ENCODE data around the gene ZC3H13.

The ZC3H13 gene

GRCh38 chr13:46052319-46053161 lies at the start of gene ZC3H13:
ZC3H13 (minus strand) TSS chr13:46052746; CDS start chr13:46045507, 7,239 bp downstream.
- DNase-seq, result peak; percentile 95

GRCh38 chr13:46102255-46102605 lies 49.7 kb upstream of the ZC3H13 start:
- DNase-seq, result no peak

- DNase-seq, result no peak
Observed at GRCh38 chr13:46101484-46102254, 49.1 kb upstream of the ZC3H13 start.

GRCh38 chr13:46101002-46101401 lies 48.5 kb upstream of the ZC3H13 start:
- no peak for DNase-seq

- no peak for DNase-seq
Observed at GRCh38 chr13:46100191-46100815, 47.8 kb upstream of the ZC3H13 start.

GRCh38 chr13:46097663-46098062 lies 45.1 kb upstream of the ZC3H13 start:
- DNase-seq, result no peak

GRCh38 chr13:46097015-46097414 lies 44.5 kb upstream of the ZC3H13 start:
- DNase-seq, result no peak

GRCh38 chr13:46094478-46094877 lies 41.9 kb upstream of the ZC3H13 start:
- DNase-seq, result no peak

- DNase-seq, result no peak
Observed at GRCh38 chr13:46088821-46089562, 36.4 kb upstream of the ZC3H13 start.

- no peak for DNase-seq
Observed at GRCh38 chr13:46087481-46087880, 34.9 kb upstream of the ZC3H13 start.

GRCh38 chr13:46086985-46087384 lies 34.4 kb upstream of the ZC3H13 start:
- no peak for DNase-seq

- DNase-seq, result no peak
Observed at GRCh38 chr13:46086421-46086922, 33.9 kb upstream of the ZC3H13 start.

GRCh38 chr13:46085737-46086136 lies 33.2 kb upstream of the ZC3H13 start:
- no peak for DNase-seq

GRCh38 chr13:46082324-46082723 lies 29.8 kb upstream of the ZC3H13 start:
- DNase-seq, result no peak

GRCh38 chr13:46079770-46080169 lies 27.2 kb upstream of the ZC3H13 start:
- DNase-seq, result no peak

GRCh38 chr13:46077265-46077664 lies 24.7 kb upstream of the ZC3H13 start:
- no peak for DNase-seq

- no peak for DNase-seq
Observed at GRCh38 chr13:46076827-46077226, 24.3 kb upstream of the ZC3H13 start.

GRCh38 chr13:46075811-46076210 lies 23.3 kb upstream of the ZC3H13 start:
- no peak for DNase-seq

GRCh38 chr13:46071590-46072249 lies 19.2 kb upstream of the ZC3H13 start:
- DNase-seq, result no peak

- DNase-seq, result no peak
Observed at GRCh38 chr13:46063292-46063691, 10.7 kb upstream of the ZC3H13 start.

GRCh38 chr13:46062185-46062584 lies 9.6 kb upstream of the ZC3H13 start:
- DNase-seq, result no peak

- DNase-seq, result no peak
Observed at GRCh38 chr13:46059405-46059804, 6.9 kb upstream of the ZC3H13 start.
